ENCODE results near the gene AGRN. TPM values are rescaled to one million over a fixed set of nuclear protein-coding genes. Genes with fewer than 3 reads are reported as not detected.

Gene AGRN
- total RNA-seq, 4 donors from 2014 or later: 50.6 to 84.8 (median 71.1) TPM

DNA sequence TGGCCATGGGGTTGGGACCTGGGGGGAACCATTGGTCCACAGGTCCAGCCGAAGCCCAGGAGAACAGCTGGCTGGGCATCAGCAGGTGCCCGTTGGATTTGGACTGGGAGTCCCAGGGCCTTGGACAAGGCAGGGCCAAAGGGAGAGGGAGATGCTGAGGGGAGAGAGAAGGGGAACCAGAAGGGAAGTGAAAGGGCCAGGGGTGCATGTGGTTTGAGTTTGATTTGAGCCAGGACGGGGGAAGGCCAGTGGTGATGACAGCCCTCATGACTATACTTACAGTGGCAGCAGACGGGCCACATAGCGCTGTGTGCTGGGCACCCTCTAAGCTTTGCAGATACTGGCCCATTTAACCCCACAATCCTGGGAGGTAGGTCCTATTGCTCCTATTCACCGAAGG, 18.8 kb downstream of the AGRN start:
- no peak overlapping the region for H3K4me3 ChIP-seq
- H3K9me3 ChIP-seq: no peaks in the 10 kb centered on the region
- peaks cover 48% of the 10 kb centered on the region for H3K4me1 ChIP-seq
- H3K36me3 ChIP-seq: peaks cover 8% of the 10 kb centered on the region
- DNase-seq (ENCODE audit: low spot score in 2 of 2): no peak
- peaks cover 40% of the 10 kb centered on the region for H3K27me3 ChIP-seq
- H3K27ac ChIP-seq: no peak overlapping the region
- no peak for TF ChIP-seq POLR2AphosphoS5 (IDR thresholded peaks at IDR 0.05)
- no peak for TF ChIP-seq EP300 (IDR thresholded peaks at IDR 0.05)
- TF ChIP-seq POLR2A (IDR thresholded peaks at IDR 0.05): no peak
- TF ChIP-seq, protein P1, sequence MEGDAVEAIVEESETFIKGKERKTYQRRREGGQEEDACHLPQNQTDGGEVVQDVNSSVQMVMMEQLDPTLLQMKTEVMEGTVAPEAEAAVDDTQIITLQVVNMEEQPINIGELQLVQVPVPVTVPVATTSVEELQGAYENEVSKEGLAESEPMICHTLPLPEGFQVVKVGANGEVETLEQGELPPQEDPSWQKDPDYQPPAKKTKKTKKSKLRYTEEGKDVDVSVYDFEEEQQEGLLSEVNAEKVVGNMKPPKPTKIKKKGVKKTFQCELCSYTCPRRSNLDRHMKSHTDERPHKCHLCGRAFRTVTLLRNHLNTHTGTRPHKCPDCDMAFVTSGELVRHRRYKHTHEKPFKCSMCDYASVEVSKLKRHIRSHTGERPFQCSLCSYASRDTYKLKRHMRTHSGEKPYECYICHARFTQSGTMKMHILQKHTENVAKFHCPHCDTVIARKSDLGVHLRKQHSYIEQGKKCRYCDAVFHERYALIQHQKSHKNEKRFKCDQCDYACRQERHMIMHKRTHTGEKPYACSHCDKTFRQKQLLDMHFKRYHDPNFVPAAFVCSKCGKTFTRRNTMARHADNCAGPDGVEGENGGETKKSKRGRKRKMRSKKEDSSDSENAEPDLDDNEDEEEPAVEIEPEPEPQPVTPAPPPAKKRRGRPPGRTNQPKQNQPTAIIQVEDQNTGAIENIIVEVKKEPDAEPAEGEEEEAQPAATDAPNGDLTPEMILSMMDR (IDR thresholded peaks at IDR 0.05): no peak
- 78% methylated on average over 6 of the region's 6 CpGs for WGBS

DNA sequence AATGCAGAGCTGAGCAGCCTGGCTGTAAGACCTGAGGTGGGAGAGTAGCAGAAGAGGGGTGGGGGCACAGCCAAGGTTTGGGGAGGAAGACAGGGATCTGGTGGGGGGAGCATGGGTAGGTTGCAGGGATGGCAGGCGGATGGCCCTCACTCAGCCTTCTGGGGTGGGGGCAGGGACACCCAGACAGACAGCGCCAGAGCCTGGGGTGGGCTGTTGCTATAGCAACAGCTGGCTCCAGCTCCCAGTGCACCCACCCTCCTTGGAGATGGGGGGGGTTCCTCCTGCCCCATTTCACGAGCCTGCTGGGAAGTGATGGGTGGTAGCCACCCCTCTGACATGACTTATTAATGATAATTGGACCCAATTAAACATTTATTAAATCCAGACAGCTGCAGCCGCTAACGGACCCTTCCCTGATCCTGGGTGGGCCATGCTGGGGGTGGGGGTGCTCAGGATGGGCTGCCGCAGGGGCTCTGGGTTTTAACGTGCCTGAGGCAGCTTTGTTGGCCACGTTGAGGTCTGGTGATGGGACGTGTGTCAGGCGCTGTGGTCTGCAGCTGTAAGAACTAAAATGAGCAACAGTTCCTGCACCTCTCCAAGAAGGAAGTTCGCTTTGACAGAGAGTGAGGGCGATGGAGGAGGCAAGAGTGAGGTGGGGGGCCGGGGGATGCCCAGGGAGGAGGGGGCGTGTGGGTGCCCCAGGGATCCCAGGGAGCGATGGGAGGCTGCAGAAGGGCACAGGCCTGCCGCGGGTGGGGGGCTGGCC, 19.4 kb downstream of the AGRN start:
- no peak overlapping the region for H3K4me3 ChIP-seq
- DNase-seq (ENCODE audit: low spot score in 2 of 2): no peak
- peaks cover 33% of the 10 kb centered on the region for H3K27me3 ChIP-seq
- no peak overlapping the region for H3K27ac ChIP-seq
- H3K36me3 ChIP-seq: peaks cover 15% of the 10 kb centered on the region
- 59% methylated on average over 16 of the region's 17 CpGs for WGBS
- no peak for TF ChIP-seq EP300 (IDR thresholded peaks at IDR 0.05)
- TF ChIP-seq, protein P1 (IDR thresholded peaks at IDR 0.05): no peak
- TF ChIP-seq POLR2AphosphoS5 (IDR thresholded peaks at IDR 0.05): no peak
- TF ChIP-seq POLR2A (IDR thresholded peaks at IDR 0.05): no peak
- H3K9me3 ChIP-seq: no peaks in the 10 kb centered on the region
- H3K4me1 ChIP-seq: peaks cover 41% of the 10 kb centered on the region

- no peak for DNase-seq (ENCODE audit: low spot score in 2 of 2)
- H3K4me1 ChIP-seq: peaks cover 36% of the 10 kb centered on the region
- peak overlapping the region; percentile 48 for H3K4me3 ChIP-seq
- H3K9me3 ChIP-seq: no peaks in the 10 kb centered on the region
- WGBS: 20% methylated on average over 4 of the region's 99 CpGs
- no peak overlapping the region for H3K27ac ChIP-seq
- H3K36me3 ChIP-seq: peaks cover 22% of the 10 kb centered on the region
- H3K27me3 ChIP-seq: peaks cover 26% of the 10 kb centered on the region
- TF ChIP-seq, protein P1 (IDR thresholded peaks at IDR 0.05): no peak
- TF ChIP-seq POLR2AphosphoS5 (IDR thresholded peaks at IDR 0.05) (no peak), POLR2A (IDR thresholded peaks at IDR 0.05) (no peak), EP300 (IDR thresholded peaks at IDR 0.05) (no peak)
Observed at GRCh38 chr1:1040004-1040991, 20.4 kb downstream of the AGRN start.

GRCh38 chr1:1041092-1041523, 21.2 kb downstream of the AGRN start:
- 80% methylated on average over 8 of the region's 60 CpGs for WGBS
- TF ChIP-seq POLR2A (IDR thresholded peaks at IDR 0.05) (no peak), EP300 (IDR thresholded peaks at IDR 0.05) (no peak), POLR2AphosphoS5 (IDR thresholded peaks at IDR 0.05) (no peak)
- TF ChIP-seq, protein P1 (IDR thresholded peaks at IDR 0.05): no peak
- Histone ChIP-seq H3K27ac (no peak overlapping the region), H3K9me3 (no peaks in the 10 kb centered on the region), H3K27me3 (peaks cover 20% of the 10 kb centered on the region), H3K4me1 (peaks cover 36% of the 10 kb centered on the region), H3K36me3 (peaks cover 27% of the 10 kb centered on the region), H3K4me3 (peak overlapping the region; percentile 48)
- DNase-seq (ENCODE audit: low spot score in 2 of 2): no peak

DNA sequence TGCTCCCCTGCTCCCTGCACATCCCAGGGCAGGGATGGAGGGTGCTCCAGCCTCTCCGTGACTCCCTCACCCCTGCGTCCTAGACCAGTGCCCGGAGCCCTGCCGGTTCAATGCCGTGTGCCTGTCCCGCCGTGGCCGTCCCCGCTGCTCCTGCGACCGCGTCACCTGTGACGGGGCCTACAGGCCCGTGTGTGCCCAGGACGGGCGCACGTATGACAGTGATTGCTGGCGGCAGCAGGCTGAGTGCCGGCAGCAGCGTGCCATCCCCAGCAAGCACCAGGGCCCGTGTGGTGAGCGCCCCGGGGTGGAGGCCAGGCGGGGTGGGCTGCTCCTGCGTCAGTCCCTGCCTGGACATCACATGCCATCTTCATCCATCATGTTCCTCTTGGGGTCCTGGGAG, 22.0 kb downstream of the AGRN start:
- Histone ChIP-seq H3K9me3 (no peaks in the 10 kb centered on the region), H3K27ac (no peak overlapping the region), H3K36me3 (peaks cover 35% of the 10 kb centered on the region), H3K27me3 (peaks cover 19% of the 10 kb centered on the region), H3K4me1 (peaks cover 31% of the 10 kb centered on the region), H3K4me3 (no peak overlapping the region)
- no CpG with 5 or more reads among the region's 25 CpGs for WGBS
- TF ChIP-seq EP300 (IDR thresholded peaks at IDR 0.05) (no peak), POLR2A (IDR thresholded peaks at IDR 0.05) (no peak), POLR2AphosphoS5 (IDR thresholded peaks at IDR 0.05) (no peak)
- TF ChIP-seq, protein P1 (IDR thresholded peaks at IDR 0.05): no peak
- no peak for DNase-seq (ENCODE audit: low spot score in 2 of 2)

Measured in suprapubic skin (tissue), 4 donors.